GM12878 (cell line): ENCODE data around the gene BUD23. TPM values are rescaled to one million over a fixed set of nuclear protein-coding genes. Genes with fewer than 3 reads are reported as not detected.
A peak's percentile ranks its signal among the peaks of the same experiment; 100 is the strongest.

ENCODE experiments used
- ATF7 ChIP-seq: fragments of 450-650 bp; IDR thresholded peaks from 2 replicates; pipeline ENCODE4 v1.6.1; 2016; ENCODE audit warnings: low read depth, mild to moderate bottlenecking
- BCL11A ChIP-seq: IDR thresholded peaks from 2 replicates; pipeline ENCODE4 v1.6.1; 2011; ENCODE audit warnings: low read depth, low read length
- BHLHE40 ChIP-seq, 2 experiments: fragments of 450-650 bp in 1 of 2; IDR thresholded peaks; 2 replicates each; pipeline ENCODE4 v1.6.1; 2011 to 2017; ENCODE audit warnings: low read depth in 2 of 2, borderline replicate concordance in 1 of 2, improper control_type of control experiment in 1 of 2, low read length in 1 of 2, mild to moderate bottlenecking in 1 of 2
- CEBPB ChIP-seq, 2 experiments: fragments of 150-350 bp in 1 of 2; IDR thresholded peaks; 2 replicates each; pipeline ENCODE4 v1.6.1; 2012 to 2014; ENCODE audit warnings: low read depth in 2 of 2, low read length in 2 of 2, borderline replicate concordance in 1 of 2, inconsistent platforms in 1 of 2
- CREM ChIP-seq: IDR thresholded peaks from 2 replicates; pipeline ENCODE4 v1.6.1; 2014; ENCODE audit warnings: antibody characterized with exemption, low read depth
- EGR1 ChIP-seq, 2 experiments: IDR thresholded peaks; 1 replicate in 1 of 2; 2 replicates in 1 of 2; pipeline ENCODE4 v1.6.1; 2011 to 2012; ENCODE audit warnings: low read depth in 2 of 2, low read length in 2 of 2, borderline replicate concordance in 1 of 2, mild to moderate bottlenecking in 1 of 2, moderate library complexity in 1 of 2
- HDGF ChIP-seq: fragments of 450-650 bp; IDR thresholded peaks from 2 replicates; pipeline ENCODE4 v1.6.1; 2016; ENCODE audit warnings: antibody characterized with exemption
- IKZF2 ChIP-seq, 2 experiments: fragments of 450-650 bp; IDR thresholded peaks; 2 replicates each; pipeline ENCODE4 v1.6.1; 2017; ENCODE audit warnings: mild to moderate bottlenecking in 2 of 2, moderate library complexity in 2 of 2
- JUND ChIP-seq: IDR thresholded peaks from 2 replicates; pipeline ENCODE4 v1.6.1; 2012; ENCODE audit warnings: low read depth, mild to moderate bottlenecking, low read length, improper control_type of control experiment, moderate library complexity
- KAT2A ChIP-seq: conservative IDR thresholded peaks from 2 replicates; pipeline ENCODE4 v1.6.1; 2011; ENCODE audit warnings: low read depth, low read length; ENCODE audit not compliant: control insufficient read depth
- MYC ChIP-seq: IDR thresholded peaks from 2 replicates; pipeline ENCODE4 v1.6.1; 2011; ENCODE audit warnings: mild to moderate bottlenecking, low read length, moderate library complexity, inconsistent platforms; ENCODE audit not compliant: insufficient read depth, insufficient replicate concordance, insufficient read length, severe bottlenecking
- NFXL1 ChIP-seq: fragments of 450-650 bp; IDR thresholded peaks from 2 replicates; pipeline ENCODE4 v1.6.1; 2017; ENCODE audit warnings: antibody characterized with exemption, mild to moderate bottlenecking, borderline replicate concordance
- PAX5 ChIP-seq: IDR thresholded peaks from 2 replicates; pipeline ENCODE4 v1.6.1; 2011; ENCODE audit warnings: low read depth, low read length, borderline replicate concordance
- POLR2A ChIP-seq: IDR thresholded peaks from 2 replicates; pipeline ENCODE4 v1.6.1; 2011; ENCODE audit warnings: low read depth, mild to moderate bottlenecking, low read length
- RB1 ChIP-seq: fragments of 450-650 bp; formaldehyde crosslinking; IDR thresholded peaks from 2 replicates; pipeline ENCODE4 v1.6.1; 2017; ENCODE audit warnings: mild to moderate bottlenecking, borderline replicate concordance
- SRF ChIP-seq, 2 experiments: IDR thresholded peaks; 2 replicates each; pipeline ENCODE4 v1.6.1; 2011; ENCODE audit warnings: low read depth in 2 of 2, low read length in 2 of 2, mild to moderate bottlenecking in 1 of 2, moderate library complexity in 1 of 2
- STAT3 ChIP-seq: IDR thresholded peaks from 2 replicates; pipeline ENCODE4 v1.6.1; 2011; ENCODE audit warnings: low read depth, low read length, improper control_type of control experiment
- TCF7 ChIP-seq: IDR thresholded peaks from 2 replicates; pipeline ENCODE4 v1.6.1; 2014; ENCODE audit warnings: antibody characterized with exemption, borderline replicate concordance
- WRNIP1 ChIP-seq: IDR thresholded peaks from 2 replicates; pipeline ENCODE4 v1.6.1; 2011; ENCODE audit warnings: low read depth, low read length, improper control_type of control experiment, borderline replicate concordance
- ZNF384 ChIP-seq: IDR thresholded peaks from 2 replicates; pipeline ENCODE4 v1.6.1; 2012; ENCODE audit warnings: low read depth, mild to moderate bottlenecking, low read length, improper control_type of control experiment, borderline replicate concordance
- ZSCAN29 ChIP-seq: fragments of 450-650 bp; IDR thresholded peaks from 2 replicates; pipeline ENCODE4 v1.6.1; 2017; ENCODE audit warnings: mild to moderate bottlenecking, moderate library complexity
- polyA plus RNA-seq, 11 experiments: library from polyadenylated mRNA; depleted of rRNA in 4 of 11; unstranded in 6 of 11; stranded (reverse) in 5 of 11; fragments of >200 nt; fragmentation: Nextera tagmentation in 4 of 11; fragmentation: Illumina TruSeq in 1 of 11; extraction: Ambion mirVana in 4 of 11; extraction: Trizol in 1 of 11; gene quantifications; 1 replicate in 1 of 11; 2 replicates in 10 of 11; pipeline versions ENCODE4 v1.2.1 to v1.2.3, GENCODE V29; 2011 to 2016; ENCODE audit warnings: inconsistent platforms in 2 of 11, missing spikeins in 2 of 11, low read depth in 1 of 11
- total RNA-seq, 4 experiments: library from RNA; depleted of rRNA in 3 of 4; stranded (reverse); fragments of >200 nt in 3 of 4; fragmentation: Illumina TruSeq in 1 of 4; extraction: Trizol in 1 of 4; gene quantifications; 2 replicates each; pipeline versions ENCODE4 v1.2.1 to v1.2.3, GENCODE V29; 2013 to 2021
- TF ChIP-seq, protein P1 (sequence below): fragments of 450-650 bp; IDR thresholded peaks from 2 replicates; pipeline ENCODE4 v1.6.1; 2017; ENCODE audit warnings: low read depth, mild to moderate bottlenecking, moderate library complexity
- TF ChIP-seq, protein P2 (sequence below): fragments of 150-350 bp; IDR thresholded peaks from 2 replicates; pipeline ENCODE4 v1.6.1; 2014; ENCODE audit warnings: mild to moderate bottlenecking, low read depth, low read length
- TF ChIP-seq, protein P3 (sequence below): IDR thresholded peaks from 2 replicates; pipeline ENCODE4 v1.6.1; 2012; ENCODE audit warnings: low read depth, low read length, improper control_type of control experiment
- TF ChIP-seq, protein P4 (sequence below): fragments of 450-650 bp; IDR thresholded peaks from 2 replicates; pipeline ENCODE4 v1.6.1; 2017; ENCODE audit warnings: mild to moderate bottlenecking

The BUD23 gene
- total and polyA plus RNA-seq, 10 of the 15 experiments (the other 5 are each of a cell fraction or from before 2014, with no cell fraction given) = 36.4 to 138 (median 99.5) TPM

DNA sequence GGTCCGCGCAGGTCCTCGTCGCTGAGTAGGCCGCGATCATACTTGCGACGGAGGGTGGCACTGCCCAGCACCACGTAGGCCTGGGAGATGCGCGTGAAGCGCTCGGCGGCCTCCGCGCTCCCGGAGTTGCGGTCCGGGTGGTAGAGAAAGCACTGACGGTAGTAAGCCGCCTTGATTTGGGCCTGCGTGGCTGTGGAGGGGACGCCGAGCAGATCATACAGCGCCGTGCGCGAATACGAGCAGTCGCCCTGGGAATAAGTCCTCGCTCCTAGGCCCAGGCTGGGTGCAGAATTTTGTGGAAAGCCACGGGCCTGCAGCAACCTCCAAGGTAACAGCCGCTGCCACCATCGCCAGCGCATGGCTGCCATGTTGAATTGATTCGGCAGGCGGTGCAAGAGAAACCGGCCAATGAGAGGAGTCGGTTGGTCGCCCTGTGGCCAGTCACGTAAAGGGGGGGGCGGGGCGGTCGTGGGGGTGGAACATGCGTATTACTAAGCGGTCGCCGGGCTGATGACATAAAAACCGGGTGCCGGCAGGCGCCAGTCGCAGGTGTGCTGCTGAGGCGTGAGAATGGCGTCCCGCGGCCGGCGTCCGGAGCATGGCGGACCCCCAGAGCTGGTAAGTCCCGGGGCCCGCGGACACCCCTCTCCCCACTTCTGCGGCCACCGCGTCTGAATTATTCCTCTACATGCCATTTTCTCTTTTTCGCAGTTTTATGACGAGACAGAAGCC is at the start of gene BUD23, which contains the start of gene DNAJC30 (continued):
- TF ChIP-seq BHLHE40 (IDR thresholded peaks at IDR 0.05; ENCODE audit: borderline replicate concordance in 1 of 2, low read depth in 2 of 2, low read length in 1 of 2) (peak; percentile 68 to 80; a peak in 2 of 4 replicates), EGR1 (IDR thresholded peaks at IDR 0.05; ENCODE audit: borderline replicate concordance in 1 of 2, low read depth in 2 of 2, low read length in 2 of 2) (peak in 1 of 2 experiments; percentile 63; a peak in 2 of 3 replicates), KAT2A (no peak), JUND (no peak; the same call in 1 of the 2 replicates), ATF7 (0 out of 2 replicates have a peak, but pooled peaks have one; percentile 19), NFXL1 (no peak), WRNIP1 (no peak), STAT3 (no peak), TCF7 (no peak), PAX5 (no peak), HDGF (0 out of 2 replicates have a peak, but pooled peaks have one; percentile 55), BCL11A (no peak), POLR2A (peak; percentile 97), ZSCAN29 (no peak), ZNF384 (no peak), IKZF2 (IDR thresholded peaks at IDR 0.05) (no peak), CREM (peak; percentile 99), RB1 (no peak), MYC (peak; percentile 73), CEBPB (IDR thresholded peaks at IDR 0.05; ENCODE audit: borderline replicate concordance in 1 of 2, low read depth in 2 of 2, low read length in 2 of 2) (no peak), SRF (IDR thresholded peaks at IDR 0.05; ENCODE audit: low read depth in 2 of 2, low read length in 2 of 2) (peak in 1 of 2 experiments; percentile 93; a peak in 3 of 4 replicates)
- TF ChIP-seq, protein P1, sequence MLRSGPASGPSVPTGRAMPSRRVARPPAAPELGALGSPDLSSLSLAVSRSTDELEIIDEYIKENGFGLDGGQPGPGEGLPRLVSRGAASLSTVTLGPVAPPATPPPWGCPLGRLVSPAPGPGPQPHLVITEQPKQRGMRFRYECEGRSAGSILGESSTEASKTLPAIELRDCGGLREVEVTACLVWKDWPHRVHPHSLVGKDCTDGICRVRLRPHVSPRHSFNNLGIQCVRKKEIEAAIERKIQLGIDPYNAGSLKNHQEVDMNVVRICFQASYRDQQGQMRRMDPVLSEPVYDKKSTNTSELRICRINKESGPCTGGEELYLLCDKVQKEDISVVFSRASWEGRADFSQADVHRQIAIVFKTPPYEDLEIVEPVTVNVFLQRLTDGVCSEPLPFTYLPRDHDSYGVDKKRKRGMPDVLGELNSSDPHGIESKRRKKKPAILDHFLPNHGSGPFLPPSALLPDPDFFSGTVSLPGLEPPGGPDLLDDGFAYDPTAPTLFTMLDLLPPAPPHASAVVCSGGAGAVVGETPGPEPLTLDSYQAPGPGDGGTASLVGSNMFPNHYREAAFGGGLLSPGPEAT = peak; percentile 96
- TF ChIP-seq, protein P2, sequence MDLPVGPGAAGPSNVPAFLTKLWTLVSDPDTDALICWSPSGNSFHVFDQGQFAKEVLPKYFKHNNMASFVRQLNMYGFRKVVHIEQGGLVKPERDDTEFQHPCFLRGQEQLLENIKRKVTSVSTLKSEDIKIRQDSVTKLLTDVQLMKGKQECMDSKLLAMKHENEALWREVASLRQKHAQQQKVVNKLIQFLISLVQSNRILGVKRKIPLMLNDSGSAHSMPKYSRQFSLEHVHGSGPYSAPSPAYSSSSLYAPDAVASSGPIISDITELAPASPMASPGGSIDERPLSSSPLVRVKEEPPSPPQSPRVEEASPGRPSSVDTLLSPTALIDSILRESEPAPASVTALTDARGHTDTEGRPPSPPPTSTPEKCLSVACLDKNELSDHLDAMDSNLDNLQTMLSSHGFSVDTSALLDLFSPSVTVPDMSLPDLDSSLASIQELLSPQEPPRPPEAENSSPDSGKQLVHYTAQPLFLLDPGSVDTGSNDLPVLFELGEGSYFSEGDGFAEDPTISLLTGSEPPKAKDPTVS = no peak
- TF ChIP-seq, protein P3, sequence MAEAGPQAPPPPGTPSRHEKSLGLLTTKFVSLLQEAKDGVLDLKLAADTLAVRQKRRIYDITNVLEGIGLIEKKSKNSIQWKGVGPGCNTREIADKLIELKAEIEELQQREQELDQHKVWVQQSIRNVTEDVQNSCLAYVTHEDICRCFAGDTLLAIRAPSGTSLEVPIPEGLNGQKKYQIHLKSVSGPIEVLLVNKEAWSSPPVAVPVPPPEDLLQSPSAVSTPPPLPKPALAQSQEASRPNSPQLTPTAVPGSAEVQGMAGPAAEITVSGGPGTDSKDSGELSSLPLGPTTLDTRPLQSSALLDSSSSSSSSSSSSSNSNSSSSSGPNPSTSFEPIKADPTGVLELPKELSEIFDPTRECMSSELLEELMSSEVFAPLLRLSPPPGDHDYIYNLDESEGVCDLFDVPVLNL = no peak
- TF ChIP-seq, protein P4, sequence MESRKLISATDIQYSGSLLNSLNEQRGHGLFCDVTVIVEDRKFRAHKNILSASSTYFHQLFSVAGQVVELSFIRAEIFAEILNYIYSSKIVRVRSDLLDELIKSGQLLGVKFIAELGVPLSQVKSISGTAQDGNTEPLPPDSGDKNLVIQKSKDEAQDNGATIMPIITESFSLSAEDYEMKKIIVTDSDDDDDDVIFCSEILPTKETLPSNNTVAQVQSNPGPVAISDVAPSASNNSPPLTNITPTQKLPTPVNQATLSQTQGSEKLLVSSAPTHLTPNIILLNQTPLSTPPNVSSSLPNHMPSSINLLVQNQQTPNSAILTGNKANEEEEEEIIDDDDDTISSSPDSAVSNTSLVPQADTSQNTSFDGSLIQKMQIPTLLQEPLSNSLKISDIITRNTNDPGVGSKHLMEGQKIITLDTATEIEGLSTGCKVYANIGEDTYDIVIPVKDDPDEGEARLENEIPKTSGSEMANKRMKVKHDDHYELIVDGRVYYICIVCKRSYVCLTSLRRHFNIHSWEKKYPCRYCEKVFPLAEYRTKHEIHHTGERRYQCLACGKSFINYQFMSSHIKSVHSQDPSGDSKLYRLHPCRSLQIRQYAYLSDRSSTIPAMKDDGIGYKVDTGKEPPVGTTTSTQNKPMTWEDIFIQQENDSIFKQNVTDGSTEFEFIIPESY = no peak
